Neuronal stem cell (in vitro differentiated cells): ENCODE data around the gene PCMTD2.
A peak's percentile ranks its signal among the peaks of the same experiment; 100 is the strongest.

Experiments used
- DNase-seq: peaks from one replicate; pipeline ENCODE4 v3.0.0-alpha.2; 2013; ENCODE audit warnings: low spot score
- H2AFZ ChIP-seq: one replicate; pipeline ENCODE4 v1.6.1; 2013; ENCODE audit warnings: mild to moderate bottlenecking, low read length, inconsistent platforms
- H2AK5ac ChIP-seq: 2 replicates; pipeline ENCODE4 v1.6.1; 2013; ENCODE audit warnings: low read depth, mild to moderate bottlenecking, inconsistent platforms, low read length, moderate library complexity, mixed read lengths
- H2BK120ac ChIP-seq: 2 replicates; pipeline ENCODE4 v1.6.1; 2013; ENCODE audit warnings: low read depth, mild to moderate bottlenecking, inconsistent platforms, low read length, moderate library complexity, mixed read lengths
- H2BK12ac ChIP-seq: one replicate; pipeline ENCODE4 v1.6.1; 2013; ENCODE audit warnings: low read length, inconsistent platforms
- H2BK15ac ChIP-seq: 2 replicates; pipeline ENCODE4 v1.6.1; 2013; ENCODE audit warnings: mild to moderate bottlenecking, low read length, inconsistent platforms, mixed read lengths
- H2BK5ac ChIP-seq: one replicate; pipeline ENCODE4 v1.6.1; 2013; ENCODE audit warnings: inconsistent platforms, mild to moderate bottlenecking, low read length, moderate library complexity
- H3K14ac ChIP-seq: one replicate; pipeline ENCODE4 v1.6.1; 2013; ENCODE audit warnings: low read length, inconsistent platforms
- H3K18ac ChIP-seq: 2 replicates; pipeline ENCODE4 v1.6.1; 2013; ENCODE audit warnings: low read length, inconsistent platforms
- H3K23ac ChIP-seq: 2 replicates; pipeline ENCODE4 v1.6.1; 2013; ENCODE audit warnings: low read depth, mild to moderate bottlenecking, mixed read lengths, low read length, inconsistent platforms; ENCODE audit not compliant: poor library complexity
- H3K27ac ChIP-seq: replicated peaks from 3 replicates; pipeline ENCODE4 v1.5.1; 2013; ENCODE audit warnings: low read length, inconsistent platforms
- H3K27me3 ChIP-seq, 3 experiments: 2 replicates each; pipeline ENCODE4 v1.6.1; 2013; ENCODE audit warnings: low read length in 3 of 3, mild to moderate bottlenecking in 2 of 3, inconsistent platforms in 1 of 3, low read depth in 1 of 3, mixed read lengths in 1 of 3, moderate library complexity in 1 of 3; ENCODE audit not compliant: control insufficient read depth in 3 of 3, insufficient read depth in 3 of 3
- H3K36me3 ChIP-seq, 2 donors: replicated peaks in 1 of 2; 2 replicates each; pipeline ENCODE4 v1.6.1; 2013; ENCODE audit warnings: low read length in 2 of 2; ENCODE audit not compliant: control insufficient read depth in 2 of 2, insufficient read depth in 2 of 2
- H3K4ac ChIP-seq: 2 replicates; pipeline ENCODE4 v1.6.1; 2013; ENCODE audit warnings: inconsistent platforms, mild to moderate bottlenecking, low read length, moderate library complexity
- H3K4me1 ChIP-seq, 2 donors: 1 replicate in 1 of 2; 2 replicates in 1 of 2; pipeline ENCODE4 v1.6.1; 2013; ENCODE audit warnings: low read length in 2 of 2, low read depth in 1 of 2; ENCODE audit not compliant: control insufficient read depth in 2 of 2, insufficient read depth in 1 of 2
- H3K4me2 ChIP-seq: one replicate; pipeline ENCODE4 v1.6.1; 2013; ENCODE audit warnings: mild to moderate bottlenecking, low read length, inconsistent platforms; ENCODE audit not compliant: insufficient read depth, poor library complexity, severe bottlenecking
- H3K4me3 ChIP-seq, 2 donors: 2 replicates each; pipeline ENCODE4 v1.5.1; 2013; ENCODE audit warnings: low read length in 2 of 2, mild to moderate bottlenecking in 2 of 2, inconsistent platforms in 1 of 2, moderate library complexity in 1 of 2
- H3K79me1 ChIP-seq: one replicate; pipeline ENCODE4 v1.6.1; 2013; ENCODE audit warnings: low read depth, mild to moderate bottlenecking, inconsistent platforms, low read length, moderate library complexity
- H3K9ac ChIP-seq: one replicate; pipeline ENCODE4 v1.6.1; 2013; ENCODE audit warnings: mild to moderate bottlenecking, low read depth, low read length, inconsistent platforms; ENCODE audit not compliant: poor library complexity
- H3K9me3 ChIP-seq, 2 donors: replicated peaks in 1 of 2; 2 replicates each; pipeline versions ENCODE3 to v1.6.1; 2013; ENCODE audit warnings: low read length in 2 of 2, mild to moderate bottlenecking in 2 of 2, inconsistent platforms in 1 of 2, low read depth in 1 of 2, mixed read lengths in 1 of 2, moderate library complexity in 1 of 2; ENCODE audit not compliant: control insufficient read depth in 2 of 2, insufficient read depth in 1 of 2
- H4K8ac ChIP-seq: one replicate; pipeline ENCODE4 v1.6.1; 2013; ENCODE audit warnings: low read depth, mild to moderate bottlenecking, inconsistent platforms, low read length, moderate library complexity
- H4K91ac ChIP-seq: one replicate; pipeline ENCODE4 v1.6.1; 2013; ENCODE audit warnings: low read length, low read depth, mild to moderate bottlenecking, inconsistent platforms; ENCODE audit not compliant: poor library complexity
- WGBS, 2 donors: extraction: QIAGEN DNeasy Blood & Tissue Kit; methylation state at CpG; one replicate each; pipeline ENCODE4 v1.1.7; 2013; ENCODE audit warnings: missing lambda C conversion rate in 2 of 2, mixed read lengths in 1 of 2; ENCODE audit not compliant: insufficient read length in 2 of 2, insufficient replicate concordance in 1 of 2; ENCODE audit errors: extremely low coverage in 2 of 2; 5-methylcytosine and 5-hydroxymethylcytosine counted together

The PCMTD2 gene

GRCh38 chr20:64237316-64237715, 18.2 kb upstream of the PCMTD2 start:
- Histone ChIP-seq H2BK12ac (no peak overlapping the region), H3K36me3 (peaks cover 0 to 2% of the 10 kb centered on the region in 2 donors), H4K91ac (no peak overlapping the region), H2BK120ac (no peak overlapping the region), H3K4me1 (peaks cover 3 to 10% of the 10 kb centered on the region in 2 donors), H3K27ac (no peak overlapping the region), H3K9ac (no peak overlapping the region), H3K23ac (no peak overlapping the region), H4K8ac (no peak overlapping the region), H2BK15ac (no peak overlapping the region), H3K14ac (peak overlapping the region; percentile 90), H2BK5ac (no peak overlapping the region), H3K4me2 (no peak overlapping the region), H3K9me3 (peaks cover 6 to 18% of the 10 kb centered on the region in 2 donors), H3K4me3 (peak overlapping the region in 1 of 2 donors; percentile 63), H3K27me3 (no peaks in the 10 kb centered on the region), H2AFZ (no peak overlapping the region), H2AK5ac (no peak overlapping the region), H3K4ac (no peak overlapping the region), H3K79me1 (no peaks in the 10 kb centered on the region), H3K18ac (no peak overlapping the region)
- no CpG with 5 or more reads among the region's 17 CpGs for WGBS, 2 donors
- DNase-seq = no peak

GRCh38 chr20:64238115-64238825, 17.3 kb upstream of the PCMTD2 start:
- peaks cover 6 to 18% of the 10 kb centered on the region in 2 donors for H3K9me3 ChIP-seq
- no peak overlapping the region for H3K9ac ChIP-seq
- no peak overlapping the region for H4K8ac ChIP-seq
- no peak overlapping the region for H2BK12ac ChIP-seq
- no peaks in the 10 kb centered on the region for H3K79me1 ChIP-seq
- WGBS, 2 donors = no CpG with 5 or more reads among the region's 11 CpGs
- H3K36me3 ChIP-seq = peaks cover 0 to 2% of the 10 kb centered on the region in 2 donors
- no peak for DNase-seq
- peaks cover 3 to 10% of the 10 kb centered on the region in 2 donors for H3K4me1 ChIP-seq
- H3K4me2 ChIP-seq = no peak overlapping the region
- H3K27ac ChIP-seq = no peak overlapping the region
- H2AFZ ChIP-seq = no peak overlapping the region
- H3K23ac ChIP-seq = no peak overlapping the region
- H3K4me3 ChIP-seq = no peak overlapping the region
- no peak overlapping the region for H3K4ac ChIP-seq
- no peak overlapping the region for H2BK5ac ChIP-seq
- H2AK5ac ChIP-seq = no peak overlapping the region
- H3K27me3 ChIP-seq = peaks cover 0 to 3% (median 0%) of the 10 kb centered on the region in 3 experiments
- H3K18ac ChIP-seq = no peak overlapping the region
- no peak overlapping the region for H2BK15ac ChIP-seq
- no peak overlapping the region for H4K91ac ChIP-seq
- no peak overlapping the region for H2BK120ac ChIP-seq
- no peak overlapping the region for H3K14ac ChIP-seq

- no peak overlapping the region for H3K4me3 ChIP-seq
- no peak overlapping the region for H2BK15ac ChIP-seq
- DNase-seq = no peak
- no peak overlapping the region for H3K27ac ChIP-seq
- no peak overlapping the region for H2BK12ac ChIP-seq
- H3K27me3 ChIP-seq = peaks cover 0 to 8% (median 0%) of the 10 kb centered on the region in 3 experiments
- no peak overlapping the region for H3K4me2 ChIP-seq
- peaks cover 3 to 10% of the 10 kb centered on the region in 2 donors for H3K4me1 ChIP-seq
- H2BK5ac ChIP-seq = no peak overlapping the region
- no peak overlapping the region for H3K4ac ChIP-seq
- H2BK120ac ChIP-seq = no peak overlapping the region
- no peak overlapping the region for H3K14ac ChIP-seq
- H3K9ac ChIP-seq = no peak overlapping the region
- peaks cover 0 to 2% of the 10 kb centered on the region in 2 donors for H3K36me3 ChIP-seq
- no peaks in the 10 kb centered on the region for H3K79me1 ChIP-seq
- H3K18ac ChIP-seq = no peak overlapping the region
- H2AFZ ChIP-seq = no peak overlapping the region
- WGBS, 2 donors = no CpG with 5 or more reads among the region's 7 CpGs
- peaks cover 6 to 15% of the 10 kb centered on the region in 2 donors for H3K9me3 ChIP-seq
- peak overlapping the region; percentile 8 for H3K23ac ChIP-seq
- H2AK5ac ChIP-seq = no peak overlapping the region
- H4K8ac ChIP-seq = no peak overlapping the region
- no peak overlapping the region for H4K91ac ChIP-seq
Observed at GRCh38 chr20:64238851-64239387, 16.6 kb upstream of the PCMTD2 start.

GRCh38 chr20:64239449-64240242, 15.9 kb upstream of the PCMTD2 start:
- H4K8ac ChIP-seq = no peak overlapping the region
- no peak overlapping the region for H3K9ac ChIP-seq
- H3K27ac ChIP-seq = no peak overlapping the region
- peak overlapping the region; percentile 28 for H2AK5ac ChIP-seq
- no peak overlapping the region for H3K14ac ChIP-seq
- H2BK120ac ChIP-seq = no peak overlapping the region
- H2AFZ ChIP-seq = no peak overlapping the region
- no peak overlapping the region for H2BK15ac ChIP-seq
- H3K4me2 ChIP-seq = no peak overlapping the region
- WGBS, 2 donors = no CpG with 5 or more reads among the region's 19 CpGs
- no peak for DNase-seq
- H3K4me1 ChIP-seq = peaks cover 3 to 10% of the 10 kb centered on the region in 2 donors
- peak overlapping the region; percentile 27 for H3K18ac ChIP-seq
- peaks cover 0 to 8% (median 0%) of the 10 kb centered on the region in 3 experiments for H3K27me3 ChIP-seq
- H3K23ac ChIP-seq = no peak overlapping the region
- H3K4ac ChIP-seq = no peak overlapping the region
- no peak overlapping the region for H2BK12ac ChIP-seq
- no peak overlapping the region for H4K91ac ChIP-seq
- H3K36me3 ChIP-seq = peaks cover 0 to 2% of the 10 kb centered on the region in 2 donors
- no peak overlapping the region for H3K4me3 ChIP-seq
- no peak overlapping the region for H2BK5ac ChIP-seq
- H3K9me3 ChIP-seq = peaks cover 6 to 12% of the 10 kb centered on the region in 2 donors
- H3K79me1 ChIP-seq = no peaks in the 10 kb centered on the region
